Left kidney (tissue), 2 donors: ENCODE results near the gene STK32B. TPM values are rescaled to one million over a fixed set of nuclear protein-coding genes. Genes with fewer than 3 reads are reported as not detected.

Source experiments
- DNase-seq: peaks from one replicate; pipeline ENCODE4 v3.0.0-alpha.2; 2013
- polyA plus RNA-seq: library from polyadenylated mRNA; unstranded; fragments of 120-200 nt; gene quantifications from one replicate; pipeline ENCODE4 v1.2.1, GENCODE V29; 2013; ENCODE audit not compliant: insufficient read length

The STK32B gene
- polyA plus RNA-seq, 1 donor = 11.1 TPM

DNA sequence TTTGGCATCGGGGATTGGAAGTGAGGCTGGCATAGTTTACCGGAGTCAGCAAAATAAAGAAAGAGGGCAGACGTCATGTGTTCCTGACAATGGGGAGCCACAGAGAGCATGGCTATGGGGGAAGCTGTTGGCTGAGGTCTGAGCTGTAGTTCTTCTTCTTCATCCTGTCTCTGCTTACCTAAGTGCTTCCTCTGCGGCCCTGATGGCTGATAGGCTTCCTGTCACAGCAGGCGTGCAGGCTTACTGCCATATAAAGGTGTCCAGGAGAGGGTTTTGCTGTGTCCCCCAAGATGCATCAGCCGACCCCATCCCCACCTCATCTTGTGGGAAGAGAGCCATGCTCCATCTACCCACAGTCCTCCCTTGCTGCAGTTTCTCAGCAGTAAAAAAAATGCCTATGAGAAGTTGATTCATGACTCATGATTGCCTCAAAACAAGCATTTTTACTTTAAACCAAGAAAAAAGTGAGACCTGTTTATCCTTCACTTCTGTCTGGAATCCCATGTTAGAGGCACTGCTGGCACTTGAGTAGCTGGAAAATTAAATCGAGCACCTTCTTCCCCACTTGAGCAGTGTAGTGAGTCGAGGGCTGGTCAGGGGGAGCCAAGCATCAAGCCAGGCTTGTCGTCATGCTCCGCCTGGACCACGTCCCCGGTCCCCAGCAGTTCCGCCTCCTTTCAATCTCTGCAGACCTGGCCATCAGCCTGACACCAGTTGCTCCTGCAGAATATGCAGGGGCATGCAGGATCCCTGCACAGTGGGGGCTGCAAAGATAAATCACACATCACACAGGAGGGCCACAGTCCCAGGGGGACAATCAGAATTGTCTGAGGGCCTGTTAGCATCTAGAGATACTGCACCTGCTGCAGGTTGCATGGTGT is 419.3 kb downstream of the STK32B start:
- DNase-seq = no peak

DNA sequence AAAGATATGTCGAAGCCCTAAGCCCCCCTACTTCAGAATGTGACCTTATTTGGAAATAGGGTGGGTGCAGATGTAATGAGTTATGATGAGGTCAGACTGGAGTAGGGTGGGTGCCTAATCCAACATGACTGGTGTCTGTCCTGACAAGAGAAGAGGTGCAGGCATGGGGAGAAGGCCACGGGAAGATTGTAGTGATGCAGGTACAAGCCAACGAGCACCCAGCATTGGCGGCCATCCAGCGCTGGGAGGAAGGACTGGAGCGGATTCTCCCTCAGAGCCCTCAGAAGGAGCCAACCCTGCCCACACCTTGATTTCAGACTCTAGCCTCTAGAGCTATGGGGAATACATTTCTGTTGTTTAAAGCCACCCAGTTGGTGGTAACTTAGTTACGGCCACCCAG is 419.9 kb downstream of the STK32B start:
- DNase-seq = no peak

- DNase-seq = no peak
These were observed 420.4 kb downstream of the STK32B start for GRCh38 chr4:5471691-5472090.

DNA sequence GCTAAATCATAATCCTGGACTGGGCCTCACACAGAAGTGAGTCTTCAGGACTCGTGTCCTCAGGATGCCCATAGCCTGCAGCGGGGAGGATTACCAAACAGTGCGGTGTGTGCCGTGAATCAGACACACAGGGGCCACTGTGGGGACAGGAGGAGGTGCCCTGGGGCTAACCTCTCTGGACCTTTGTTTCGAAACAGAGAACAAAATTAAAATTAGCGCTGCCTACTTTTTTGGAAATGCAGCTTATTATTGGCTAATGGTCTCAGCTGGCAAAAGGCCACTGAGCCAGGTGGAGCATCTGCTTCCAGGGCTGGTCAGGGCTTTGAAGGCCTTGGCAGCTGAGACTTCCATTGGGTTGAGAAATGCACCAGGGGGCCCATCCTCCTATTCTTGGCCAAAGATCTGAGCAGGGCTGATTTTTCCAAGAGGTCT is 420.9 kb downstream of the STK32B start:
- DNase-seq = no peak

DNA sequence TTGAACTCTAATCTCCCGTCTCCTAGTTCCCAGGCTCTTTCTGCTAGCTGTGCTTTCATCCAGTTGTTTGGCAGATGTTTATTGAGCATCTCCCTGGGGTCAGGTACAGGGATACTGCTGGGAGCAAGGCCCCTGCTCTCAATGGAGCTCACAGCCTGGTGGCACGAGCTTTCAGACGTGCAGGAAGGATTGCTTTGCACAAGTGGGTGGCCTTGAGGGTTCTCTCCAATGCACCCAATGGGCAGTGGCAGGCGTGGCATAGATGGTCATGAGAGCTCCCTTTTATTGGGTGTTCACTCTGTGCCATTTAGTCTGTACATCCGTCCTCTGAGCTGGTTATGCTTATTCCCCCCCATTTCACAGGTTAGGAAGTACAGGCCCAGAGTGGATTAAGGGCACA is 421.8 kb downstream of the STK32B start:
- no peak for DNase-seq

GRCh38 chr4:5474756-5475155 is 423.5 kb downstream of the STK32B start:
- no peak for DNase-seq

- DNase-seq = no peak
These were observed 426.3 kb downstream of the STK32B start for GRCh38 chr4:5477613-5478012.

GRCh38 chr4:5478169-5478568 is 426.9 kb downstream of the STK32B start:
- DNase-seq = no peak

GRCh38 chr4:5478697-5479096 is 427.4 kb downstream of the STK32B start:
- DNase-seq = no peak

GRCh38 chr4:5479518-5480060 is 428.3 kb downstream of the STK32B start:
- no peak for DNase-seq

- no peak for DNase-seq
These were observed 437.1 kb downstream of the STK32B start for GRCh38 chr4:5488413-5488812.

- DNase-seq = no peak
These were observed 438.0 kb downstream of the STK32B start for GRCh38 chr4:5489260-5489659.

- DNase-seq = no peak
These were observed 446.2 kb downstream of the STK32B start for GRCh38 chr4:5497489-5497888.

DNA sequence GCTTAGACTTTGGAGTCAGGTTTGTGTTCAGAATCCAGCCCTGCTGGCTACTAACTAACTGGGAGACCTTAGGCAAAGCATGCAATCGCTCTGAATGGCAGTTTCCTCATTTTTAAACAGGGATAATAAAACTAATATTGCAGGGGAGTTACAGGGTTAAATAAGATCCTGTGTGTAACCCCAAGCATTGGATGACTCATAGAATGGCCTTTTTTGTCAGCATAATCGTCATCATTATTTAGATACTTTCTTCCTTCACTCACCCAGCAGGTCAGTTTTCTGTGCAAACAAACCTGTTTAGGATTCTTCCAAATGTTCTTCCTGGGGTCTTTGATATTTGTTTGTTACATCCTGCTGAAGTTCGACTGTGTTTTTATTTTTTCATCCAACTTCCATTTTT is 448.9 kb downstream of the STK32B start:
- DNase-seq = no peak

DNA sequence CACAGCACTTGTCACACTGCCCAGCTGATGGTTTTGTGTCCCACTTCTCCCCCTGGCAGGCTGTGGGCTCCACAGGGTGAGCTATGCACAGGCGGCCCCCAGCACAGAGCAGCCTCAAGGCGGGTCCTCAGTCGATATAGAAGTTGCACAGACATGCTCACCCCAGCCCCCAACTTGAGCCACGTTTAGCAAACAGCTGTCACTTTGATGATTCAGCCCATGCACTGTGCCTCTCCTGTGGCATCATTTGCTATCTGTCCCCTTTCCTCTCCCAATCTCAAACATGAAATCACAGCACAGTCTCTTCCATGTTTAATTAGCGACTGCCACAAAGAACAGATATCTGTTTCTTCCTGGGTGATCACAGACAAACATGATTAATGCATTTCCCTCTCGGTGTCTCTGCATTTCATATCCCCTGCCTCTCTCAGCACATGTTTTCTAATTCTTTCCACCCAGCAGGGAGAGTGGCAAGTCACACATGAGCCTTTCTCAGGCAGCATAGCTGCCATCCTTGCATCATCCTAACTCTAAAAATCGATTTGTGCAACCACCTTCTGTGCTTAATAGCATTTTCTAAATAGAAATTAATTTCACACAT is 452.2 kb downstream of the STK32B start:
- no peak for DNase-seq

GRCh38 chr4:5504486-5504885 is 453.2 kb downstream of the STK32B start:
- DNase-seq = no peak

DNA sequence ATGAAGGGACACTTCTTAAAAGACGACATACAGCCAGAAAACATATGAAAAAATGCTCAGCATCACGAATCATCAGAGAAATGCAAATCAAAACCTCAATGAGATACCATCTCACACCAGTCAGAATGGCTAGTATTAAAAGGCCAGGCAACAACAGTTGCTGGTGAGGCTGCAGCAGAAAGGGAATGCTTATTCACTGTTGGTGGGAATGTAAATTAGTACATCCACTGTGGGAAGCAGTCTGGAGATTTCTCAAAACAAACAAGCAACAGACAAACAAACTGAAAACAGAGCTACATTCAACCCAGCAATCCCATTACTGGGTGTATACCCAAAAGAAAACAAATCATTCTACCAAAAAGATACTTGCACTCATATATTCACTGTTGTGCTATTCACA is 459.2 kb downstream of the STK32B start:
- no peak for DNase-seq

- no peak for DNase-seq
These were observed 460.5 kb downstream of the STK32B start for GRCh38 chr4:5511791-5512190.

DNA sequence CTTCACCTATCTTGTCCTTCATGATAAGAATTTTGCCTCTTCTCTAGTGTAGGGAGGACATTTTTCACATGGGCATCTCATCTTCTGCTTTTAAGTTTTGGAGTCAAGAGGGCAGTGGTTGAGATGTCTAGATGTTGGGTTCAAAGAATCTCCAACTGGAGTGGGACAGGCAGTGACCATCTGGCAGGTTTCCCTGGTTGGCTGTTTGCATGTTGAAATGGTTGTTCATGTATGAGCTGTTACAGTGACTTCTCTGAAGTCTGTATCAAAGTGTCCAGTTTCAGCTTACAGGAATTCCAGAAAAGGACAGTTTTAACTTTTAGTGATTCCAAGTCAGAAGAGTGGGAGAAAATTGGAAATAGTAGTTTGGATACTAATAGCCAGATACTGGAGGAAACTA is 464.4 kb downstream of the STK32B start:
- no peak for DNase-seq

- DNase-seq = no peak
These were observed 466.1 kb downstream of the STK32B start for GRCh38 chr4:5517372-5517771.

DNA sequence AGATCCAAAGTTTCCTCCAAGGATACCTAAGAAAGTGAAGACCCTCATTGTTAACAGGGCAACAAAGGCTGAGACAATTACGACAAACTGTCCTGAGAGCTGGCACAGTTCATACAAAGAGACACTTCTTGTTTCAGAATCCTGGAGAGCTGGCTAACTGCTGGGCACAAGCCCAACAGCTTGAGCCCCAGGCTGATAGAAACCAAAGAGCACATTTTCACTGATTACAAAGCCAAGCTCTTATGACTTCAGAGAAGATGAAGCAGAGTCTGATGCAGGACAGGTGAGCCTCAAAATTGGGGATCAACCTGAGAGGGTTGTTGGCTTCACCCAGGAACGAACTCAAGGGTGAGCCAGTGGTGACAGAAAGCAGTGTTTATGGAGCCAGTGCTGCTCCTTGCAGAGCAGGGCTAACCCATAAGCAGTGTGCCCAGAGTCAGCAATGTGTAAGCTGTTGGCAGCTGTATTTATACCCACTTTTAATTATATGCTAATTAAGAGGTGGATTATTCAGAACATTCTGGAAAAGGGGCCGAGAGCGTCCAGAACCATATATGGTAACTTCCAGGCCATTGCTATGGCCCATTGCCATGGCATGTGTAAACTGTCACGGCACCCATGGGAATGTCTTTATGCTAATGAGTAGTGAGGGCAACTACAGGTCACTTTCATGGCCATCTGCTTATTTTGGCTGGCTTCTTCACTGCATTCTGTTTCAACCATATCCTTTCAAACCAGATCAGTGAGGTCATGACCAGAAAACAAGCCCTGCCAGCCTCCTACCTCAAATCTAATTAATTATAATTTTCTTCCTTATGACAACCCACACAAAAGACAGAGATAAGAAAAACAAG is 473.4 kb downstream of the STK32B start:
- peak; percentile 39 for DNase-seq

DNA sequence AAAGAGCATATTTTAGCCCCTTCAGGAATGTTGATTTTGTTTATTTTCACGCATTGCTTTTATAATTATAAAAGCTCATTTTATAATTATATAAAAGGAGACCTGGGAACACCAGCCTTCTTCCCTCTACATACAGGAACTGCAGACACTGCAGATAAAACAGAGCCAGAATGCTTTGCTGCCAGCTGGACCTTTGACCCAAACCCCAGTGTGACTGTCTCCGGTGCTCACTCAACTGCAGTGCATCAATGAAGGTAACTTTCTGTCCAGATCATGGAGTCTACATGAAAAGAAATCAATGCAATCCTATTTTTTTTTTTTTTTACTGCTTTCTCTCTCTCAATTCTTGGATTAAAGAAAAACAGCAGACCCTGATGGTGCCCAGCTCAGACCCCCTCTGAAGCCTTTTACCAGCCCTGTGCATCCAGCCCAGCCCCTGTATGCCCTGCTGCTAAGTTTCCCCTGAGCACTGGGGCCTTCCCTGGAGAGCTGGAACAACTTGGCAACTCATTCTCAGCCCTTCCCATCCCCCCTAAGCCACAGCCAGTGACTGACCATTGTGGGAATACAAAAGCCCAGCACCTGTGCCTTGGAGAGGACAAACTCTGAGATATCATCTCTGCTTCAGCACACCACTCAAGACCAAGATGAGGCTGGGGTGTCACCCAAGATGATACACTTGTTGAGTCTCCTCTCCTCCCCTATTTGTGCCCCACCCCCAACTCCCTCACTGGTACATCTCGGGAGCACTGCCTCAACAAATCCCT is 475.0 kb downstream of the STK32B start:
- no peak for DNase-seq
